H9 (cell line): Measurements from ENCODE around the gene MTSS2. TPM values are rescaled to one million over a fixed set of nuclear protein-coding genes. Genes with fewer than 3 reads are reported as not detected.
A peak's percentile ranks its signal among the peaks of the same experiment; 100 is the strongest.

ENCODE experiments used
- DNase-seq: peaks from one replicate; pipeline ENCODE4 v3.0.0-alpha.2; 2017
- H2AFZ ChIP-seq: one replicate; pipeline ENCODE4 v1.6.1; 2013; ENCODE audit warnings: mild to moderate bottlenecking, low read length, control low read depth, moderate library complexity
- H2AK5ac ChIP-seq: 2 replicates; pipeline ENCODE4 v1.6.1; 2013; ENCODE audit warnings: low read length, control low read depth, mixed read lengths; ENCODE audit not compliant: insufficient read length
- H2BK120ac ChIP-seq: one replicate; pipeline ENCODE4 v1.6.1; 2013; ENCODE audit warnings: low read depth, mild to moderate bottlenecking, low read length, control low read depth, inconsistent platforms; ENCODE audit not compliant: poor library complexity, severe bottlenecking
- H2BK12ac ChIP-seq: 2 replicates; pipeline ENCODE4 v1.6.1; 2013; ENCODE audit warnings: low read length, control low read depth, mixed read lengths, low read depth; ENCODE audit not compliant: insufficient read length
- H2BK15ac ChIP-seq: 2 replicates; pipeline ENCODE4 v1.6.1; 2013; ENCODE audit warnings: low read depth, low read length, control low read depth
- H2BK20ac ChIP-seq: one replicate; pipeline ENCODE4 v1.6.1; 2013; ENCODE audit warnings: low read depth, mild to moderate bottlenecking, low read length, control low read depth, inconsistent platforms; ENCODE audit not compliant: poor library complexity, severe bottlenecking
- H2BK5ac ChIP-seq: 2 replicates; pipeline ENCODE4 v1.6.1; 2013; ENCODE audit warnings: low read length, control low read depth, mixed read lengths; ENCODE audit not compliant: insufficient read length
- H3K14ac ChIP-seq: 2 replicates; pipeline ENCODE4 v1.6.1; 2013; ENCODE audit warnings: low read length, control low read depth; ENCODE audit not compliant: insufficient read depth
- H3K18ac ChIP-seq: 2 replicates; pipeline ENCODE4 v1.6.1; 2013; ENCODE audit warnings: low read depth, mild to moderate bottlenecking, mixed read lengths, low read length, control low read depth; ENCODE audit not compliant: insufficient read length
- H3K23ac ChIP-seq: 2 replicates; pipeline ENCODE4 v1.6.1; 2013; ENCODE audit warnings: low read length, control low read depth, mixed read lengths, low read depth; ENCODE audit not compliant: insufficient read length
- H3K23me2 ChIP-seq: 2 replicates; pipeline ENCODE4 v1.6.1; 2013; ENCODE audit warnings: low read depth, mild to moderate bottlenecking, mixed read lengths, low read length, control low read depth; ENCODE audit not compliant: insufficient read length, poor library complexity, severe bottlenecking
- H3K27ac ChIP-seq: 2 replicates; pipeline ENCODE4 v1.5.1; 2013; ENCODE audit warnings: low read length, control low read depth, mixed read lengths, low read depth; ENCODE audit not compliant: insufficient read length
- H3K27me3 ChIP-seq: 2 replicates; pipeline ENCODE4 v1.6.1; 2013; ENCODE audit warnings: low read length, control low read depth, inconsistent platforms; ENCODE audit not compliant: insufficient read depth
- H3K4ac ChIP-seq: 2 replicates; pipeline ENCODE4 v1.6.1; 2013; ENCODE audit warnings: low read depth, mild to moderate bottlenecking, control low read depth, inconsistent platforms, low read length, moderate library complexity
- H3K4me1 ChIP-seq: 2 replicates; pipeline ENCODE4 v1.6.1; 2013; ENCODE audit warnings: low read length, control low read depth, inconsistent platforms; ENCODE audit not compliant: insufficient read depth
- H3K4me2 ChIP-seq: 2 replicates; pipeline ENCODE4 v1.6.1; 2013; ENCODE audit warnings: low read length, control low read depth, mixed read lengths; ENCODE audit not compliant: insufficient read length, insufficient read depth
- H3K56ac ChIP-seq: 2 replicates; pipeline ENCODE4 v1.6.1; 2013; ENCODE audit warnings: low read depth, mild to moderate bottlenecking, mixed read lengths, low read length, control low read depth; ENCODE audit not compliant: insufficient read length
- H3K79me1 ChIP-seq: 2 replicates; pipeline ENCODE4 v1.6.1; 2013; ENCODE audit warnings: low read depth, mild to moderate bottlenecking, moderate library complexity, low read length, control low read depth, inconsistent platforms; ENCODE audit not compliant: insufficient read depth, poor library complexity, severe bottlenecking
- H3K79me2 ChIP-seq: 2 replicates; pipeline ENCODE4 v1.6.1; 2013; ENCODE audit warnings: low read length, control low read depth, inconsistent platforms; ENCODE audit not compliant: insufficient read depth
- H3K9ac ChIP-seq: 2 replicates; pipeline ENCODE4 v1.6.1; 2013; ENCODE audit warnings: low read length, control low read depth, mixed read lengths; ENCODE audit not compliant: insufficient read length; ENCODE audit errors: extremely low read depth
- H3K9me3 ChIP-seq: one replicate; pipeline ENCODE4 v1.6.1; 2013; ENCODE audit warnings: low read depth, low read length, inconsistent platforms; ENCODE audit not compliant: control insufficient read depth
- H3T11ph ChIP-seq: one replicate; pipeline ENCODE4 v1.6.1; 2013; ENCODE audit warnings: mild to moderate bottlenecking, low read length, control low read depth, inconsistent platforms
- H4K20me1 ChIP-seq: one replicate; pipeline ENCODE4 v1.6.1; 2013; ENCODE audit not compliant: control insufficient read depth, insufficient read length, insufficient read depth
- H4K5ac ChIP-seq: 2 replicates; pipeline ENCODE4 v1.6.1; 2013; ENCODE audit warnings: low read depth, mild to moderate bottlenecking, mixed read lengths, low read length, control low read depth; ENCODE audit not compliant: insufficient read length
- H4K8ac ChIP-seq: replicated peaks from 2 replicates; pipeline ENCODE4 v1.6.1; 2013; ENCODE audit warnings: low read length, control low read depth, mixed read lengths, low read depth; ENCODE audit not compliant: insufficient read length
- H4K91ac ChIP-seq: 2 replicates; pipeline ENCODE4 v1.6.1; 2013; ENCODE audit warnings: low read depth, mild to moderate bottlenecking, moderate library complexity, mixed read lengths, low read length, control low read depth; ENCODE audit not compliant: insufficient read length
- H3K27ac Mint-ChIP-seq, 3 experiments: 2 replicates in 2 of 3; 3 replicates in 1 of 3; pipeline ENCODE4 v1.8.0; 2020 to 2021; ENCODE audit warnings: mixed read lengths in 3 of 3, mild to moderate bottlenecking in 1 of 3, moderate library complexity in 1 of 3
- H3K27me3 Mint-ChIP-seq: 2 replicates; pipeline ENCODE4 v1.8.0; 2021; ENCODE audit warnings: low read depth, mild to moderate bottlenecking, moderate library complexity, mixed read lengths
- H3K36me3 Mint-ChIP-seq, 3 experiments: 2 replicates in 2 of 3; 3 replicates in 1 of 3; pipeline ENCODE4 v1.8.0; 2020 to 2021; ENCODE audit warnings: low read depth in 3 of 3, mixed read lengths in 3 of 3; ENCODE audit not compliant: insufficient read depth in 1 of 3
- H3K4me1 Mint-ChIP-seq, 2 experiments: 2 replicates each; pipeline ENCODE4 v1.8.0; 2020; ENCODE audit warnings: mixed read lengths in 2 of 2
- H3K4me3 Mint-ChIP-seq, 2 experiments: 2 replicates in 1 of 2; 3 replicates in 1 of 2; pipeline ENCODE4 v1.8.0; 2020 to 2021; ENCODE audit warnings: mild to moderate bottlenecking in 2 of 2, mixed read lengths in 2 of 2, moderate library complexity in 1 of 2
- H3K9me3 Mint-ChIP-seq, 2 experiments: 2 replicates in 1 of 2; 3 replicates in 1 of 2; pipeline ENCODE4 v1.8.0; 2020; ENCODE audit warnings: mild to moderate bottlenecking in 2 of 2, mixed read lengths in 2 of 2, moderate library complexity in 1 of 2
- CTCF ChIP-seq: fragments of 200-600 bp; sonication (generic); conservative IDR thresholded peaks from 3 replicates; pipeline ENCODE4 v1.8.0; 2021; ENCODE audit warnings: antibody characterized with exemption, mild to moderate bottlenecking
- WGBS: extraction: QIAGEN DNeasy Blood & Tissue Kit; methylation state at CpG from one replicate; pipeline ENCODE4 v1.1.7; 2013; ENCODE audit warnings: missing lambda C conversion rate, low lambda C conversion rate, mixed read lengths; ENCODE audit not compliant: insufficient read length; ENCODE audit errors: extremely low coverage; 5-methylcytosine and 5-hydroxymethylcytosine counted together
- total RNA-seq: library from RNA; stranded (reverse); gene quantifications from 2 replicates; pipeline ENCODE4 v1.2.1, GENCODE V29; 2021

MTSS2 gene
- total RNA-seq, 1 experiment from 2014 or later, result 41.0 TPM

- Histone ChIP-seq H3K23me2 (no peaks in the 10 kb centered on the region), H2AK5ac (no peak overlapping the region), H3K14ac (no peak overlapping the region), H3K9me3 (no peaks in the 10 kb centered on the region), H2BK120ac (no peak overlapping the region), H3K4me1 (peaks cover 2% of the 10 kb centered on the region; the same call in 1 of the 2 replicates), H3K27ac (no peak overlapping the region), H3K9ac (no peak overlapping the region), H3K18ac (no peak overlapping the region), H3T11ph (no peak overlapping the region), H2BK20ac (no peak overlapping the region), H4K91ac (no peak overlapping the region), H4K20me1 (no peaks in the 10 kb centered on the region), H3K79me1 (no peaks in the 10 kb centered on the region), H2BK15ac (no peak overlapping the region), H3K56ac (no peak overlapping the region), H4K5ac (no peak overlapping the region), H2AFZ (no peak overlapping the region), H3K79me2 (no peaks in the 10 kb centered on the region), H3K27me3 (no peaks in the 10 kb centered on the region), H3K4ac (no peak overlapping the region), H2BK12ac (no peak overlapping the region), H2BK5ac (no peak overlapping the region), H4K8ac (no peak overlapping the region), H3K23ac (no peak overlapping the region), H3K4me2 (no peak overlapping the region)
- H3K4me1 Mint-ChIP-seq, result peaks cover 27 to 33% of the 10 kb centered on the region in 2 experiments
- H3K9me3 Mint-ChIP-seq, result no peaks in the 10 kb centered on the region; a peak in 1 of 5 replicates
- no peak overlapping the region for H3K4me3 Mint-ChIP-seq
- H3K36me3 Mint-ChIP-seq, result peaks cover 4 to 10% (median 6%) of the 10 kb centered on the region in 3 experiments; a peak in 3 of 7 replicates
- TF ChIP-seq CTCF, result no peak
- DNase-seq, result no peak
- H3K27me3 Mint-ChIP-seq, result no peaks in the 10 kb centered on the region; the same call in 1 of the 2 replicates
- no CpG with 5 or more reads among the region's 8 CpGs for WGBS
- H3K27ac Mint-ChIP-seq, result peak overlapping the region; percentile 40 to 81 (median 53); a peak in 3 of 7 replicates
Observed at GRCh38 chr16:70702624-70703023, 16.8 kb upstream of the MTSS2 start.
